Measurements from ENCODE around the gene FBN3. TPM values are rescaled to one million over a fixed set of nuclear protein-coding genes. Genes with fewer than 3 reads are reported as not detected.

Gene FBN3
- polyA plus RNA-seq, 1 donor from 2014 or later, result 52.7 TPM

DNA sequence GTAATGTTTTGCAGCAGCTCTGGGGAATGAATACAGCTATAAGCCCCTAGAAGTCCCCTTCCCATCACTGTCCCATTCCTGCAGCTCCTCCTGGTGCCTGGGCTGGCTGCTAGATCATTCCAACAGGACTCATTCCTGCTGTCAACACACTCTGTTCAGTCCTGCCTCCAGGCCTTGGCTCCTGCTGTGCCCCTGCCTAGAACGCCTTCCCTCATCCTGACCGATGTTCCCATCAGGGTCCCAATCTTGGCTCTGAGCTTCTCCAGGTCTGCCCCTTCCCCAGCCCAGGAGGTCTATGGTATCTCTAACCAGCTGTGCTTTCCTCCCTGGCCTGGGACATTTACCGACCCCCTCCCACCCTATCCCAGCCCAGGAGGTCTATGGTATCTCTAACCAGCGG, 48.1 kb downstream of the FBN3 start:
- Histone ChIP-seq H3K4me3 (ENCODE audit: low read length) (no peak overlapping the region), H3K27me3 (ENCODE audit: insufficient read depth, low read depth, low read length) (no peaks in the 10 kb centered on the region), H3K27ac (ENCODE audit: low read length) (no peak overlapping the region), H3K9me3 (ENCODE audit: low read length) (peaks cover 8% of the 10 kb centered on the region), H4K20me1 (ENCODE audit: insufficient read depth) (no peaks in the 10 kb centered on the region), H3K9ac (ENCODE audit: low read length) (no peak overlapping the region), H3K4me2 (ENCODE audit: low read length) (no peak overlapping the region), H2AFZ (ENCODE audit: low read depth, low read length) (no peak overlapping the region), H3K79me2 (replicated peaks; ENCODE audit: insufficient read depth, low read length) (no peaks in the 10 kb centered on the region), H3F3A (ENCODE audit: insufficient read depth, low read length, poor library complexity, severe bottlenecking) (no peaks in the 10 kb centered on the region), H3K9me2 (ENCODE audit: insufficient read depth, low read length) (no peaks in the 10 kb centered on the region), H3K36me3 (ENCODE audit: insufficient read depth, low read length) (peaks cover 19% of the 10 kb centered on the region)
- no peak for TF ChIP-seq SMC3 (conservative IDR thresholded peaks at IDR 0.05; ENCODE audit: poor library complexity)
- no peak for TF ChIP-seq EP300 (conservative IDR thresholded peaks at IDR 0.05; ENCODE audit: poor library complexity, severe bottlenecking)
- TF ChIP-seq TAF1 (IDR thresholded peaks at IDR 0.05; ENCODE audit: low read depth), result no peak
- no peak for TF ChIP-seq RAD21 (conservative IDR thresholded peaks at IDR 0.05)
- TF ChIP-seq MXI1 (conservative IDR thresholded peaks at IDR 0.05; ENCODE audit: poor library complexity, severe bottlenecking), result no peak
- no peak for TF ChIP-seq EZH2 (IDR thresholded peaks at IDR 0.05; ENCODE audit: borderline replicate concordance, insufficient read depth, low read length, poor library complexity, severe bottlenecking)
- TF ChIP-seq, protein P1, sequence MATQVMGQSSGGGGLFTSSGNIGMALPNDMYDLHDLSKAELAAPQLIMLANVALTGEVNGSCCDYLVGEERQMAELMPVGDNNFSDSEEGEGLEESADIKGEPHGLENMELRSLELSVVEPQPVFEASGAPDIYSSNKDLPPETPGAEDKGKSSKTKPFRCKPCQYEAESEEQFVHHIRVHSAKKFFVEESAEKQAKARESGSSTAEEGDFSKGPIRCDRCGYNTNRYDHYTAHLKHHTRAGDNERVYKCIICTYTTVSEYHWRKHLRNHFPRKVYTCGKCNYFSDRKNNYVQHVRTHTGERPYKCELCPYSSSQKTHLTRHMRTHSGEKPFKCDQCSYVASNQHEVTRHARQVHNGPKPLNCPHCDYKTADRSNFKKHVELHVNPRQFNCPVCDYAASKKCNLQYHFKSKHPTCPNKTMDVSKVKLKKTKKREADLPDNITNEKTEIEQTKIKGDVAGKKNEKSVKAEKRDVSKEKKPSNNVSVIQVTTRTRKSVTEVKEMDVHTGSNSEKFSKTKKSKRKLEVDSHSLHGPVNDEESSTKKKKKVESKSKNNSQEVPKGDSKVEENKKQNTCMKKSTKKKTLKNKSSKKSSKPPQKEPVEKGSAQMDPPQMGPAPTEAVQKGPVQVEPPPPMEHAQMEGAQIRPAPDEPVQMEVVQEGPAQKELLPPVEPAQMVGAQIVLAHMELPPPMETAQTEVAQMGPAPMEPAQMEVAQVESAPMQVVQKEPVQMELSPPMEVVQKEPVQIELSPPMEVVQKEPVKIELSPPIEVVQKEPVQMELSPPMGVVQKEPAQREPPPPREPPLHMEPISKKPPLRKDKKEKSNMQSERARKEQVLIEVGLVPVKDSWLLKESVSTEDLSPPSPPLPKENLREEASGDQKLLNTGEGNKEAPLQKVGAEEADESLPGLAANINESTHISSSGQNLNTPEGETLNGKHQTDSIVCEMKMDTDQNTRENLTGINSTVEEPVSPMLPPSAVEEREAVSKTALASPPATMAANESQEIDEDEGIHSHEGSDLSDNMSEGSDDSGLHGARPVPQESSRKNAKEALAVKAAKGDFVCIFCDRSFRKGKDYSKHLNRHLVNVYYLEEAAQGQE (IDR thresholded peaks at IDR 0.05; ENCODE audit: borderline replicate concordance), result no peak
- TF ChIP-seq, protein P2, sequence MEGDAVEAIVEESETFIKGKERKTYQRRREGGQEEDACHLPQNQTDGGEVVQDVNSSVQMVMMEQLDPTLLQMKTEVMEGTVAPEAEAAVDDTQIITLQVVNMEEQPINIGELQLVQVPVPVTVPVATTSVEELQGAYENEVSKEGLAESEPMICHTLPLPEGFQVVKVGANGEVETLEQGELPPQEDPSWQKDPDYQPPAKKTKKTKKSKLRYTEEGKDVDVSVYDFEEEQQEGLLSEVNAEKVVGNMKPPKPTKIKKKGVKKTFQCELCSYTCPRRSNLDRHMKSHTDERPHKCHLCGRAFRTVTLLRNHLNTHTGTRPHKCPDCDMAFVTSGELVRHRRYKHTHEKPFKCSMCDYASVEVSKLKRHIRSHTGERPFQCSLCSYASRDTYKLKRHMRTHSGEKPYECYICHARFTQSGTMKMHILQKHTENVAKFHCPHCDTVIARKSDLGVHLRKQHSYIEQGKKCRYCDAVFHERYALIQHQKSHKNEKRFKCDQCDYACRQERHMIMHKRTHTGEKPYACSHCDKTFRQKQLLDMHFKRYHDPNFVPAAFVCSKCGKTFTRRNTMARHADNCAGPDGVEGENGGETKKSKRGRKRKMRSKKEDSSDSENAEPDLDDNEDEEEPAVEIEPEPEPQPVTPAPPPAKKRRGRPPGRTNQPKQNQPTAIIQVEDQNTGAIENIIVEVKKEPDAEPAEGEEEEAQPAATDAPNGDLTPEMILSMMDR (IDR thresholded peaks at IDR 0.05; ENCODE audit: poor library complexity, severe bottlenecking), result no peak
- TF ChIP-seq POLR2AphosphoS5 (IDR thresholded peaks at IDR 0.05), result no peak

DNA sequence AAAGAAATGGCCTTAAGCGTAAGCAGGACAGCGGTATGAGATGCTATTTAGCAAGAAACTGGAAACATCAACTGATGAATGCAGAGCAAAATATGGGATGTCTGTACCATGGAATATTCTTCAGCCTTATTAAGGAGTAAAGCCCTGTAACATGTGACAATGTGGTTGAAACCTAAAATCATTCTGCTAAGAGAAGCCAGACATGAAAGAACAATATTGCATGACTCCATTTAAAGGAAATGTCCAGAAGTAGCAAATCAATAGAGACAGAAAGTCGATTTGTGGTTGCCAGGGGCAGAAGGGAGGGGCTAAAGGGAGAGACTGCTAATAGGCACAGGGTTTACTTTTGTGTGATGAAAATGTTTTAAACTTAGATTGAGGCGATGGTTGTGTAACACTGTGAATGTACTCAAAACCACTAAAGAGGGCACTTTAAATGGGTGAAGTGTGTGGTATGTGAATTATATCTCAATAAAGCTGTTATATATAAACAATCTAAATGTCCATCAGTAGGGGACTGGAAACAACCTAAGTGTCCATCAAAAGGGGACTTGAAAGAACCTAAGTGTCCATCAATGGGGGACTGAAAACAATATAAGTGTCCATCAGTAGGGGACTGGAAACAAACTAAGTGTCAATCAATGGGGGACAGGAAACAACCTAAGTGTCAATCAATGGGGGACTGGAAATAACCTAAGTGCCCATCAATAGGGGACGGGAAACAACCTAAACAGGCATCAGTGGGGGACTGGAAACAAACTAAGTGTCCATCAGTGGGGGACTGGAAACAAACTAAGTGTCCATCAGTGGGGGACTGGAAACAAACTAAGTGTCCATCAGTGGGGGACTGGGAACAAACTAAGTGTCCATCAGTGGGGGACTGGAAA, 51.5 kb downstream of the FBN3 start:
- Histone ChIP-seq H3K27ac (ENCODE audit: low read length) (no peak overlapping the region), H3F3A (ENCODE audit: insufficient read depth, low read length, poor library complexity, severe bottlenecking) (no peaks in the 10 kb centered on the region), H3K9ac (ENCODE audit: low read length) (no peak overlapping the region), H3K79me2 (replicated peaks; ENCODE audit: insufficient read depth, low read length) (no peaks in the 10 kb centered on the region), H3K36me3 (ENCODE audit: insufficient read depth, low read length) (peaks cover 35% of the 10 kb centered on the region), H2AFZ (ENCODE audit: low read depth, low read length) (no peak overlapping the region), H3K9me3 (ENCODE audit: low read length) (peaks cover 32% of the 10 kb centered on the region), H3K9me2 (ENCODE audit: insufficient read depth, low read length) (no peaks in the 10 kb centered on the region), H4K20me1 (ENCODE audit: insufficient read depth) (no peaks in the 10 kb centered on the region), H3K4me2 (ENCODE audit: low read length) (no peak overlapping the region), H3K27me3 (ENCODE audit: insufficient read depth, low read depth, low read length) (no peaks in the 10 kb centered on the region), H3K4me3 (ENCODE audit: low read length) (no peak overlapping the region)
- TF ChIP-seq POLR2AphosphoS5 (IDR thresholded peaks at IDR 0.05) (no peak), EZH2 (IDR thresholded peaks at IDR 0.05; ENCODE audit: borderline replicate concordance, insufficient read depth, low read length, poor library complexity, severe bottlenecking) (no peak), EP300 (conservative IDR thresholded peaks at IDR 0.05; ENCODE audit: poor library complexity, severe bottlenecking) (no peak), TAF1 (IDR thresholded peaks at IDR 0.05; ENCODE audit: low read depth) (no peak), RAD21 (conservative IDR thresholded peaks at IDR 0.05) (no peak), SMC3 (conservative IDR thresholded peaks at IDR 0.05; ENCODE audit: poor library complexity) (no peak), MXI1 (conservative IDR thresholded peaks at IDR 0.05; ENCODE audit: poor library complexity, severe bottlenecking) (no peak)
- TF ChIP-seq, protein P1 (IDR thresholded peaks at IDR 0.05; ENCODE audit: borderline replicate concordance), result no peak
- TF ChIP-seq, protein P2 (IDR thresholded peaks at IDR 0.05; ENCODE audit: poor library complexity, severe bottlenecking), result no peak

Data from neural cell (in vitro differentiated cells).